Measurements from ENCODE around the gene STAP2. TPM values are rescaled to one million over a fixed set of nuclear protein-coding genes. Genes with fewer than 3 reads are reported as not detected.
"Not testable (repeated sequence)": the region's sequence is repeated elsewhere in the genome, so short reads cannot be mapped to it uniquely, and the experiment has no call there.

Gene STAP2
- polyA plus RNA-seq, 6 donors from 2014 or later, result 0.94 TPM; not detected in 5

DNA sequence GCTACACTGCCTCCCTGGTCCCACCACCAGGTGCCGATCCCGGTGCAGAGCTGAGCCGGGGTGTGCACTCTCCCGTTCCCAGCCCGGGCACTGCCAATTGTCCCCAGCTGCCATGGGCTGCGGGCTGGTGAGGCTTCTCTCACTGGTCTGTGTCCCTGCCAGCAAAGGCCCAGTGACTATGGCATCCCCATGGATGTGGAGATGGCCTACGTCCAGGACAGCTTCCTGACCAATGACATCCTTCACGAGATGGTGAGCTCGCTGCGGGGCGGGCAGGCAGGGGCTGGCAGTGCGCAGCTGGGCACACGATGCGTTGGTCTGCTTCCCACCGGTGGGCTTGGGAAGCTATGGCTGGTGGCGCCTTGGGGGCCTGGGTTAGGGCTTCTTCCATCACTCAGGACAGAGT is 19.3 kb upstream of the STAP2 start:
- no peaks in the 10 kb centered on the region for H3K9me3 Mint-ChIP-seq
- H3K27me3 Mint-ChIP-seq, result no peaks in the 10 kb centered on the region
- peaks cover 0 to under 1% (median 0%) of the 10 kb centered on the region in 3 donors for H3K4me1 Mint-ChIP-seq
- DNase-seq (no peak), ATAC-seq (ENCODE audit: low read depth in 2 of 2) (no peak)
- no peak overlapping the region for H3K27ac Mint-ChIP-seq
- H3K4me3 Mint-ChIP-seq, result no peak overlapping the region
- no peaks in the 10 kb centered on the region for H3K36me3 Mint-ChIP-seq

DNA sequence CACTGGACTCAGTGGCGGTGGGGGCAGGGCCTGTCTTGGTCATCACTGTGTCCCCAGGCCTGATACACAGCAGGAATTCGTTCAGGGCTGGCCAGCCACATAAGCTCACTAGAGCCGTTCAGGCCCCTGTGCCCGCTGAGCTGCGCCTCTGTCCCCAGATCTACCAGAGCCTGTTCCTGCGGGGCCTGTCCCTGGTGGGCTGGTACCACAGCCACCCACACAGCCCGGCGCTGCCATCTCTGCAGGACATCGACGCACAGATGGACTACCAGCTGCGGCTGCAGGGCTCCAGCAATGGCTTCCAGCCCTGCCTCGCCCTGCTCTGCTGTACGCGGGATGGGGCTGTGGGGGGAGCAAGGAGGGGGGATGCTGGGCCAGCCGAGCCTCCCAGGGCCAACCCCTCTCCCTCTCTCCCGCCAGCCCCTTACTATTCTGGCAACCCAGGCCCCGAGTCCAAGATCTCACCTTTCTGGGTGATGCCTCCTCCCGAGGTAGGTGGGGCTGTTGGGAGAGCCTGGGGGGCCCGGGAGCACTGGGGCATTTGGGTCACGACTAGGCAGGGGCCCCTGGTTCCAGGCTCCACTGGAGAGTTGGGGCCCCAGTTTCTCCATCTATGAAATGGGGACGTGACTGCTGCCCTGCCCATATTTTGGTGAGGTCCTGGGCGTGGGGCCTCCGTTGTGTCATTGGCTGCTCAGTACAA is 18.6 kb upstream of the STAP2 start:
- DNase-seq (no peak), ATAC-seq (ENCODE audit: low read depth in 2 of 2) (no peak)
- Mint-ChIP-seq H3K4me3 (no peak overlapping the region), H3K27ac (no peak overlapping the region), H3K27me3 (no peaks in the 10 kb centered on the region), H3K9me3 (no peaks in the 10 kb centered on the region), H3K36me3 (no peaks in the 10 kb centered on the region), H3K4me1 (peaks cover 2 to 5% (median 3%) of the 10 kb centered on the region in 3 donors)

DNA sequence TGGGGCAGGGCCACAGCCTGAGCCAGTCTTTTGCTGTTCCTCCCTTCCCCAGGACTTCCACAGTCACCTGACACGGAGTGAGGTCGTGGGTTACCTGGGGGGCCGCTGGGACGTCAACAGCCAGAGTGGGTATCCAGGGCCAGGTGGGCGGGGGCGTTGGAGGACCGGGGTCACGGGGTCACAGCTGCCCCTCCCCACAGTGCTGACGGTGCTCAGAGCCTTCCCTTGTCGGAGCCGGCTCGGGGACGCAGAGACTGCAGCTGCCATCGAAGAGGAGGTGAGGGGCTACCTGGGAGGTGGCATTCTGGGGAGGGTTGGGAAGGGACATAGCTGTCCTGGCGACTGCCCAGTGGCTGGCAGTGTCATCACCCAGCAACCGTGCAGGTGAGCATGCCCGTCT is 16.3 kb upstream of the STAP2 start:
- H3K4me1 Mint-ChIP-seq, result peaks cover 3 to 13% (median 5%) of the 10 kb centered on the region in 3 donors
- no peak overlapping the region for H3K4me3 Mint-ChIP-seq
- H3K36me3 Mint-ChIP-seq, result no peaks in the 10 kb centered on the region
- peak overlapping the region in 1 of 6 donors; percentile 29 for H3K27ac Mint-ChIP-seq
- no peaks in the 10 kb centered on the region for H3K27me3 Mint-ChIP-seq
- DNase-seq (no peak), ATAC-seq (ENCODE audit: low read depth in 2 of 2) (no peak)
- H3K9me3 Mint-ChIP-seq, result no peaks in the 10 kb centered on the region

DNA sequence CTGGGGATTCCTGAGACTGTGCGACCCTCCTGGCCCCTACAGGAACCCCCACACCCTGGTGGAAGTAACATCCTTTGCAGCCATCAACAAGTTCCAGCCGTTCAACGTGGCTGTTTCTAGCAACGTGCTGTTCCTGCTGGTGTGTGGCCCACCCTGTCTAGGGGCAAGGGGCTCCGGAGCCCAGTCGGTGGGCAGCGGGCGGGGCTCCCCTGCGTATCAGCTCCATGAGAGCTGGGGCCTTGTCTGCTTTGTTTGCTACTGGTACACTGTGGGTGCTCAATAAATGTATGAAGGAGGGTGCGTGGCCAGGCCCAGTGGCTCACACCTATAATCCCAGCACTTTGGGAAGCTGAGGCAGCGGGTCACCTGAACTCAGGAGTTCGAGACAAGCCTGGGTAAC is 15.7 kb upstream of the STAP2 start:
- Mint-ChIP-seq H3K4me1 (peaks cover 3 to 16% (median 5%) of the 10 kb centered on the region in 3 donors), H3K27ac (no peak overlapping the region), H3K4me3 (no peak overlapping the region), H3K36me3 (no peaks in the 10 kb centered on the region), H3K27me3 (no peaks in the 10 kb centered on the region), H3K9me3 (no peaks in the 10 kb centered on the region)
- DNase-seq, result no peak
- no peak for ATAC-seq (ENCODE audit: low read depth in 2 of 2)

GRCh38 chr19:4352701-4353121 is 14.1 kb upstream of the STAP2 start:
- Mint-ChIP-seq H3K9me3 (no peaks in the 10 kb centered on the region), H3K27me3 (no peaks in the 10 kb centered on the region), H3K4me3 (peak overlapping the region in 1 of 8 donors; percentile 63), H3K27ac (no peak overlapping the region), H3K4me1 (peaks cover 3 to 16% (median 5%) of the 10 kb centered on the region in 3 donors), H3K36me3 (no peaks in the 10 kb centered on the region)
- ATAC-seq (ENCODE audit: low read depth in 2 of 2), result peak; percentile 77 to 79
- DNase-seq, result peak; percentile 48

DNA sequence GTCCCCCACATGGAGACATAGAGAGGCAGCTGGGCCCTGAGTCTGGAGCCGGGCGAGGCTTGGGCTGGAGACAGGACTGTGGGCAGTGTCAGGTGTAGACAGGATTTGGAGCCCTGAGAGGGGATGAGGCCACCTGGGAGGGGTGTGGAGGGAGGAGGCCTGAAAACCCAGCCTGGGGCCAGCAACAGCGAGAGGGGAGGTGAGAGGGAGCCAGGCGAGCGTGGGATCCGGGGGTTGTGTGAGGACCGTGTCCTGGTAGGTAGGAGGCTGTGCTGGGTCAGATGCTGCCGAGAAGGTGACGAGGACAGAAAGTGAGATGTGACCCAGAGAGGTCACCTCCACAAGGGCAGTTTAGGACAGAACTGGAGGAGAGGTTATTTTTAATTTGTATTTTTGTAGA is 12.1 kb upstream of the STAP2 start:
- Mint-ChIP-seq H3K36me3 (peaks cover 0 to 6% of the 10 kb centered on the region in 2 donors), H3K4me3 (peak overlapping the region in 1 of 8 donors; percentile 22), H3K27me3 (no peaks in the 10 kb centered on the region), H3K27ac (peak overlapping the region in 4 of 6 donors; percentile 30 to 89 (median 66)), H3K4me1 (peaks cover 5 to 21% (median 7%) of the 10 kb centered on the region in 3 donors), H3K9me3 (no peaks in the 10 kb centered on the region)
- DNase-seq, result no peak
- ATAC-seq (ENCODE audit: low read depth in 2 of 2), result no peak

DNA sequence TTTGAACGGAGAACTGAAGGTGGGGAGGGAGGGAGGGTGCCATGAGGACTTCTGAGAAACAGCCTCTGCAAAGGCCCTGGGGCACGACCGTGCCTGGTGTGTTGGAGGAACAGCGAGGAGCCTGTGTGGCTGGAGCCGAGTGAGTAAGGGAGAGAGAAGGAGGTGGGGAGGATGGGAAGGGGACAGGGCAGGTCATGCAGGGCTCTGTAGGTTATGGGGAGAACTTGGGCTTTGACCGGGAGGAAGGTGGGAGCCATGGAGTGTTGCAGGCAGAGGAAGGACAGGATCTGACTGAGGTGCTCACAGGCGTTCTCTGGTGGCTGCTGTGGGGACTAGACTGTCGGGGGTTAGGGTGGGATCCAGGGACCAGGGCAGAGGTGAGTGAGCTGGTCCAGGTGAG is 11.5 kb upstream of the STAP2 start:
- peaks cover 5 to 27% (median 10%) of the 10 kb centered on the region in 3 donors for H3K4me1 Mint-ChIP-seq
- ATAC-seq (ENCODE audit: low read depth in 2 of 2) (no peak), DNase-seq (no peak)
- H3K27me3 Mint-ChIP-seq, result no peaks in the 10 kb centered on the region
- no peaks in the 10 kb centered on the region for H3K9me3 Mint-ChIP-seq
- H3K36me3 Mint-ChIP-seq, result peaks cover 0 to 10% of the 10 kb centered on the region in 2 donors
- no peak overlapping the region for H3K4me3 Mint-ChIP-seq
- peak overlapping the region in 3 of 6 donors; percentile 27 to 89 (median 30) for H3K27ac Mint-ChIP-seq

DNA sequence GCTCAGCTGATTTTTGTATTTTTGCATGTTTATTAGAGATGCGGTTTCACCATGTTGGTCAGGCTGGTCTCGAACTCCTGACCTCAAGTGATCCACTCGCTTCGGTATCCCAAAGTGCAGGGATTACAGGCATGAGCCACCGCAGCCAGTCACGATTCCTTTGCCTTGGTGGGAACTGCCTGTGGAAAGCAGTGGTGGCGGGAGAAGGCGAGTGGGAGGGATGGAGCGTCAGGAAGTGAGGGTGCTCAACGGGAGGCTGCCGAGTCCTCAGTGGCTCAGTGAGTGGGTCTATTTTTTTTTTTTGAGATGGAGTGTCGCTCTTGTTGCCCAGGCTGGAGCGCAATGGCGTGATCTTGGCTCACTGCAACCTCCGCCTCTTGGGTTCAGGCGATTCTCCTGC is 10.6 kb upstream of the STAP2 start:
- peaks cover 0 to 10% of the 10 kb centered on the region in 2 donors for H3K36me3 Mint-ChIP-seq
- not testable (repeated sequence) for H3K27me3 Mint-ChIP-seq; DNase-seq; H3K27ac Mint-ChIP-seq; H3K4me3 Mint-ChIP-seq; H3K9me3 Mint-ChIP-seq; ATAC-seq (ENCODE audit: low read depth in 2 of 2)
- peaks cover 8 to 28% (median 10%) of the 10 kb centered on the region in 3 donors for H3K4me1 Mint-ChIP-seq

DNA sequence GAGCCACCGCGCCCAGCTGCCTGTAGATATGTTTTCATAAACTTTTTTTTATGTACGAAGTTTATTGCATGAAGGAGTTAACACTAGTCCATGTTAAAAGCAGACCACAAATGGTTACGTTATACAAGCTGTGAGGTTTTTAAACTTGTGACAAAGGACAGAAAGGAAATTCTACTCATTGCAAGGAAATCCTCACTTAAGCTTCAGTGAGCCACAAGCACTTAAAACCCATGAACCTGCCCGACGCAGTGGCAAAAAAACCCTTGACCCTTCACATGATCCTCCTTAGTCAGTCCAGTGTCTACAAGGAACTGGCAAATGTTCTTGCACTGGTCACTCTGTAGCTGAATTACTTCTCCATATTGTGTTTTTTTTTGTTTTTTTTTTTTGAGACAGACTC is 8.9 kb upstream of the STAP2 start:
- H3K4me1 Mint-ChIP-seq, result peaks cover 16 to 38% (median 18%) of the 10 kb centered on the region in 3 donors
- DNase-seq, result no peak

DNA sequence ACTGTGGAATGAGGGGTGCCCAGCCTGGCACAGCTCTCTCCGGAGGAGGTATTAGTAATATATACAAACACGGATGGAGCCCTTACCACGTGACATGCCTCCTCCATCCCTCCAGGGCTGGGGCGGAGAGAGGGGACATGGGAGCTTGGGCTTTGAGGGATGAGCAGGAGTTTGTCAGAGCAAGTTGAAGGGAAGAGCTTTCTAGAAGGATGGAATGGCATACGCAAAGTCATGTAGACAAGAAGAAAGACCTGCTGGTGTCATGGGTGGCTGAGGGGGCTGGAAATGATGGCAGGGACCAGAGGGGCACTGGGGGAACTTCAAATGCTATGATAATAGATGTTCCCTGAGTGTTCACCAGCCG is 7.4 kb upstream of the STAP2 start:
- H3K27me3 Mint-ChIP-seq, result no peaks in the 10 kb centered on the region
- peaks cover 22 to 45% (median 22%) of the 10 kb centered on the region in 3 donors for H3K4me1 Mint-ChIP-seq
- H3K36me3 Mint-ChIP-seq, result peaks cover 0 to 10% of the 10 kb centered on the region in 2 donors
- H3K9me3 Mint-ChIP-seq, result no peaks in the 10 kb centered on the region
- peak overlapping the region in 2 of 6 donors; percentile 53 to 78 for H3K27ac Mint-ChIP-seq
- peak overlapping the region in 3 of 8 donors; percentile 48 to 81 (median 59) for H3K4me3 Mint-ChIP-seq
- ATAC-seq (ENCODE audit: low read depth in 2 of 2), result no peak
- DNase-seq, result no peak

More for the DNA sequence above, 8.9 kb upstream of the STAP2 start:
- ATAC-seq (ENCODE audit: low read depth in 2 of 2), result no peak
- no peaks in the 10 kb centered on the region for H3K27me3 Mint-ChIP-seq
- no peak overlapping the region for H3K27ac Mint-ChIP-seq
- peaks cover 0 to 10% of the 10 kb centered on the region in 2 donors for H3K36me3 Mint-ChIP-seq
- H3K4me3 Mint-ChIP-seq, result peak overlapping the region in 2 of 8 donors; percentile 61
- no peaks in the 10 kb centered on the region for H3K9me3 Mint-ChIP-seq

DNA sequence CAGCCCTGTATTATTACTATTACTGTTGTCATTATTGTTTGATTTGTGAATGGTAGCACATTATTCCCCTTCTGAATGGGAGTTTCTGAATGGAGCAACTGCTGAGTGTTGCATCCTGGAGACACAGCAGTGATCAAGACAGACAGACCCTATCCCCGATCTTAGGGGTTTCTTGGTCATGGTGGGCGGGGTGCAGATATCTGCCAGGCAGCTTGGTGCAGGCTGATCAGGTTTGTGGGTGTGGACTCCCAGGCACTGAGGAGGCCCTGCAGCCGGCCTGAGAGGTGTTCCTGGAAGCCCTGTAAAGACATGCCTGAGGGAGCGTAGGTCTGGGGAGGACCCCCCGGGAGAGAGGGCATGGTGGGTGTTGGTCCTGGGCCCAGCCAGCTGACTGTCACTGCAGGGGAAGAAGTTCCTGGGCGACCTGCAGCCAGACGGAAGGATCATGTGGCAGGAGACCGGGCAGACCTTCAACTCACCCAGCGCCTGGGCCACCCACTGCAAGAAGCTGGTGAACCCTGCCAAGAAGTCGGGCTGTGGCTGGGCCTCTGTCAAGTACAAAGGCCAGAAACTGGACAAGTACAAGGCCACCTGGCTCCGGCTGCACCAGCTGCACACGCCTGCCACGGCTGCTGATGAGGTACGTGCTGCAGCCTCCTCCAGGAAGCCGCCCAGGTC is 6.9 kb upstream of the STAP2 start:
- peak overlapping the region in 1 of 6 donors; percentile 53 for H3K27ac Mint-ChIP-seq
- peaks cover 0 to 10% of the 10 kb centered on the region in 2 donors for H3K36me3 Mint-ChIP-seq
- no peaks in the 10 kb centered on the region for H3K27me3 Mint-ChIP-seq

GRCh38 chr19:4343370-4344307 is 5.0 kb upstream of the STAP2 start, which contains the start of gene MPND:
Gene MPND (plus strand): TSS chr19:4343562. CDS start chr19:4343594, 32 bp downstream.
- H3K27ac Mint-ChIP-seq, result peak within 1 kb of the TSS; percentile 73 to 97 (median 92)
- H3K27me3 Mint-ChIP-seq, result no peaks in the 10 kb centered on the region
- H3K36me3 Mint-ChIP-seq, result peaks cover 0 to 10% of the 10 kb centered on the region in 2 donors
- no peaks in the 10 kb centered on the region for H3K9me3 Mint-ChIP-seq
- ATAC-seq (ENCODE audit: low read depth in 2 of 2) (peak; percentile 72 to 73), DNase-seq (peak; percentile 88)
- H3K4me3 Mint-ChIP-seq, result peak within 1 kb of the TSS; percentile 85 to 95 (median 91)
- peaks cover 27 to 43% (median 28%) of the 10 kb centered on the region in 3 donors for H3K4me1 Mint-ChIP-seq

More for the DNA sequence above, 6.9 kb upstream of the STAP2 start:
- Mint-ChIP-seq H3K4me1 (peaks cover 22 to 43% (median 22%) of the 10 kb centered on the region in 3 donors), H3K4me3 (peak overlapping the region in 7 of 8 donors; percentile 48 to 87 (median 62)), H3K9me3 (no peaks in the 10 kb centered on the region)
- no peak for ATAC-seq (ENCODE audit: low read depth in 2 of 2)
- no peak for DNase-seq

Measured in naive B cell (primary cell).